Left hindlimb (tissue), 1 donor: ENCODE measurements around the gene KCNA2.

Experiments
- DNase-seq: peaks from one replicate; pipeline ENCODE4 v3.0.0-alpha.2; 2018

KCNA2 gene

DNA sequence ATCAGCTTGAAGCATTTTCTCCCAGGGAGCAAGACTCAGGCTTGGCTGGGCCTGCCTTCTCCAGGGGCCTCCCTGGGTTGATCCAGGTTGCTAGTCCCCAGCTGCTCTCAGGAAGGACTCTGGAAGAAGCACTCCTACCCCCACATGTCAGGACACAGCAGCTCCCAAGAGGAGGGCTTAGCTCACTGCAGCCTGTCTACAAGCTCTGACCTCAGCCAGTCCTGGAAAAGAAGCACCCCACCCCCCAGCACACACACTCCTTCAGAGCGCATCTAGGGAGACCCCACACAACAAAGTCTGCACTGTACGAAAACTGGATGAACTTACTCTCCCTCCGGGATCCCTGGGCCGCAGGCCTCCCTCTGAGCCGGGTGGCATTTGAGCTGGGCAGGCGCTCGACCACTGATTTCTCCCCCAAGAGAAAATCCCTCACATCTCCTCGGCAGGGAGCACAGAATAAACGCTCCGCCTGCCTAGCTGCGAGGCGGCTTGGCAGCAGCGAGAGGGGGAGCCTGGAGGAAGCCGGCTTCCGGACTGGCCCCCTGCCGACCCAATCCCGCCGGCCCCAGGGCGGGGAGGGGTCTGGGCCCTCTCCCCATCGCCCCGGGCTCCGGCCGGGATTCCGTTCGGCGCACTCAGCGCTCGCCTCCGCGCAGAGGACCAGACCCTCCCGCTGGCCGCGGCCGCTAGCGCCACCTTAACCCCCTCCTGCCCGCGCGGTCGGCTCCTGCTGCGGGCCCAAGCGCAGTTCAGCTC lies at the start of gene KCNA2:
Gene KCNA2, minus strand, starts transcription at position 458 of the 756 bp plus-strand sequence. CDS start 1,576 bp downstream, outside the sequence.
- DNase-seq: peak; percentile 67

DNA sequence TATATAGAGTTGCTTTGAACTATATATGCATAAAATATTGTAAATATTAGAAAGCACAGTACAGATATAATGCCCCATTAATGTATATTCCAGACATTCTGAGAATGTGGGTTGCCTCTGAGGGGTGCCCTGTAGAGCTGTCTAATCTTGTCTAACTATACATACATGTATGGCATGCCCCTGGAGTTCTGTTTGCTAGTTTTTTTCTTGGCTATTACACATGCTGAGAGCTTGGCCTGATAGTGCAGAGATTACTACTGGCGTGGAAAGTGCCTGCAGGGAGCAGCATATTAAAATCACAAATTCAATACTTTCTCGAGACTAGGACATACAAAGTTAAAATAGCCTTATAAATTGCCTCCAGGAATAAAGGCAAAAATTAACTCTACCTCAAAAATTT lies 44.5 kb upstream of the KCNA2 start:
- no peak for DNase-seq

DNA sequence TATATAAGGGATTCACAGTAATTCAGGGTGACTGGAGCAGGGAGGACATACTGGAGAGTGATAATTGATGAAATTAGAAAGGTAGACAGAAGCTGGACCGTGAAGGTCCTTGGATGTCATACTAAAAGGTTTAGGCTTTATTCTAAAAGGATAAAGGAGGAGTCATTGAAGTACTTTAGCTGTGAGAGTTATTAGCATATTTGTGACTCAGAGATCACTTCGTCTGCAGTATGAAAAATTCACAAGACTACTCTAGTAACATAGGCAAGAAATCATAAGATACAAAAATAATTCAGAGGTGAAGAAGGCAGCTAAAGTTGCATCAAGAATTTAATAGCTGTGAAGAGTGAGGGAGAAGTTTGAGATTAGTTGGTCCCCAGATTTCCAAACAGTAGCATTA lies 42.3 kb upstream of the KCNA2 start:
- DNase-seq: no peak

DNA sequence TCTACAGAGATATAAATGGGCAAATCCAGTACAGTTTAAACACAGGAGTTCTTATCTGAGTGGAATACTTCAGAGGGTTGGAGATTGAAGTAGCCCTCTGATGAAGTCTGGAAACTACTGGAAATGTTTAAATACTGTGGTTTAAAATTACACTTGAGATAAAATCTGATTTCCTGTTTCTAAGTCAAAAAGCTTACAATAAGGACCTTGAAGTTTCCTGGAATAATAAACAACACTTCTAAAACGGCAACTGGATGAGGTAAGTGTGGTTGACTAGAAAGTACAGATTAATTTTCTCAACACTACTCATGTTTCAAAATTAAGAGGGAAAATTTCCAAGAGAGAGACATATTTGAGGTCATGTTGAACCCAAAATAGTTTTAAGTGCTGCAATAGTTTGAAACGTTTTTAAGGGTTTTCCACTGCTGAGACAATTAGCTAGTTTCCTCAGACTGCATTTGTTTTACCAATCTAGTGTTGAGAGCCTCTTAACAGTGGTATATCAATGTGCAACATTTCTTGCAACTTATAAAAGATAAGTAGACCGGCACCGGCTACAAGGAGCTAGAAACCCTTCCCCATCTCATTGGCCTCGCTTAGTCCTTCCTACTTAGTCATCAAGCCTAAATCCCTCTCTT lies 41.2 kb upstream of the KCNA2 start:
- no peak for DNase-seq

DNA sequence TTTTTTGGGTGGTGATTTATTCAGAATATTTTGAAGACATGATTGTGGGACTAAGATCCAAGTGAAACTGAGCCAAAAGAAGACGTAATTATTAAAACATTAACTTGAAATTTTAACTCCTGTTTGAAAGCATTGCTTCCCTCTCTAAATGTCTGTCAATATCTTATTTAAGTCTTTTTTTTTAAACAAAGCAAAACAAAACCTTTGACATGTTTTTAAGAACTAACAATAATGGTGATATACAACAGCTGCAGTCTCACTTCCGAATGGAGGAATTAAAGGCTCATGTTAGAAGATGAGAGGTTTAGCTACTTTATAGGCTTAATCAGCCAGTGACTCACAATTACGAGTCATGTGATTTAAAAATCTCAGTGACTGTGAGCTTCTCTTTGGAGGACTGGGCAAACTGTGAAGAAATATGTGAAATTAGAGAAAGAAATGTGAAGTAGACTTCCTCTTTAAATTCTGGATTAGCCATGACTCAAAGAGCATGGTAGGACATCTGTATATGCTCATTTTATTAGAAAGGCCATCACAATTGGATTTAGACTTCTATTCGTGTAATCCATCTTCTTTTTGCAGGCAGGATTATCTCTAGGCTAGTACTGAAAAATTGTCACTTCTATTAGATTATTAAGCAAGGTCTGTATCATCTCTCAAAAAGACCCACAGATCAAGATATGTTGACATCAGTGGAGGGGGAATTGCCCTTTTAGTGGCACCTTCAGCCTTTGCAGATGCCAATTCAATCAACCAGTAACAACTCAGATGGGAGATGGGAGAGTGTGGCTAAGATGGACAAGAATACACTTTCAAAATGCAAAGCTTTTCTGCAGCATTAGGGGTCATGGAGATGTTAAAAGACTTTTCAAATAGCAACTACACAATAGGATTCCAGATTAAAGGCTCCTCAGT lies 39.9 kb upstream of the KCNA2 start:
- DNase-seq: no peak

DNA sequence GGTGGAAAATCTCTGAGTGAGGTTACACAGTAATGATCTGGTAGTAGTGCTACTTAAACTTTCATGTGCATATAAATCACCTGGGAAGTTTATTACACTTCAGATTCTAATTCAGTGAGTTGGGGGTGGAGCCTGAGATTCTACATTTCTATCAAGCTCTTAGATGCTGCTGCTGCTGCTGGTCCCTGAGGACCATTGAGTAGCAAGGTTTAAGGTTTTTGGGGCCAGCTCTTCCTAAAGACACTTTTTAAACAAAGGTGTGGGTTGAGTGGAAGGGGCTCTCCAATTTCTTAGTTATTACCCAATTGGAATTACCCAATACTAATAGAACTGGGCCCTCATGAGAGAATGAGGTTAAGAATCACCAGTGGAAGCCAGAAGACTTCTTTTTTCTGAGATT lies 39.1 kb upstream of the KCNA2 start:
- DNase-seq: no peak

DNA sequence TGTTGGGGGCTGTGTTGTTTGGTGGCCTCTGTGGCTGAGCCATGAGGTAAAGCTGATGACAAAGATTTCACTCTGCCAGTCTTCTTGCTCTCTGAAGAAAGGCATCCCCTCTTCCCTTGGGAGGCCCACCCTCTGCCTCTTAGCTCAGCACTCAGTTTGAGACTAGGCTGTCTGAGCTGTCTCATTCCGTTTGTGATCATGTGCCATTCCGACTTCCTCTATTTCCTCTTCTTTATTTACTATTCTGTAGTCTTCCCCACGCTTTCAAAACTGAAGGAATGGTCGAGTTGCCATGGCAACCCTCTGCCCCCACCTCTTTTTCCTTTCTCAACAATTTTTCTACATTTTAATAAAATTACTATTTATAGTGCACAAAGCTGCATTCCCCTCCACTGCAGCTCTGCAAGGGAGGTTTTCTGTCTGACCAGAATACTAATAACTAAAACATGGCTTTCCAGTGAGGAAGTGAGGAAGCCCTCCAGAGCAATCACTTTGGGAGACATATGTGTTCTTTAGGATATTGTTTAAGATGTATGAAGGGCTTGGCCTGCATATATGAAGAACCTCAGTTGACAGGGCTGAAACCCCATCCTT lies 37.8 kb upstream of the KCNA2 start:
- DNase-seq: no peak

DNA sequence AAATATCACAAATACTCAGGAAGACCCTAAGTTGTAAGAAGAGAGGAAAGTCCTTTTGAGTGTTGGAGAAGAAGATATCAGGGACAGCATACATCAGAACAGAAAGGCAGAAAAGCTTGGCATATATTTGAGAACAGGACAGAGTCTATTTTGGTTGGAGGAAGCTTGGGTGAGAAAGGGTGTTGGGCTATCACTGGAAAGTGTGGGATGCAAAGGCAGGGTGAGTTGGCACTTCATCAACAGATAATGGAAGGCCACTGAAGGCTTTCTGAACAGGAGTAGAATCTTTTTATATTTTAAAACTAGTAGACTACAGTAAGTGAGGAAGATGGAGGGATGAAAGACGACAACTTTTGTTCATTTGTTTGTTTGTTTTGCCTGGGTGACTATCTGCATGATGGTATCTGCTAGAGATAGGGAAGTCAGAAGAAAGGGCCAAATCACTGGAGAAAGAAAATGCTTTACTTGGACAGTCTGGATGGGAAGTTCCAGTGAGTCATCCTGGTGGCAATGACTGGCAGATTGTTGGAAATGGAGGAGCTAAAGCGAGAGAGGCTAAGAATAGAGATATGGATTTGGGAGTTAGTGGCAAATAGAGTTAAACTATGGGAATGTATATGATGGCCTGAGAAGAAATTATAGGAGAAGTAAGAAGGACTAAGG lies 33.7 kb upstream of the KCNA2 start:
- DNase-seq: no peak

DNA sequence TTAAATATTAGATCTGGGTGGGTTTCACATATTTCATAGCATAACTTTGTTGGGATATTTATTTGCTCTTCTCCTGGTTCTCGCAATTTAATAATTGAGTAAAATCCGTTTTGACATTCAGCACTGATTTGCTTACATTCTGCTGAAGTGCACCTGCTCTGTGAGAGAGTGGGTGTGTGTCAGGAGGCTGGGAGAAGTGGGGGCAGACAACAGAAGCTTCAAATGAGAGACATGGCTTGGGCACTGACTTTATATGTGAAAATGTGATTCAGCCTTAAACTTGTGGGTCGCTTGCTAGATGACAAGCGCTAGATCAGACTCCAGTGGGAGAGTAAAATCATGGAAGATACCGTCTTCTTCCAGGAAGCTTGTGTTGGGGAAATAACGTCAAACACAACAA lies 32.4 kb upstream of the KCNA2 start:
- DNase-seq: no peak

DNA sequence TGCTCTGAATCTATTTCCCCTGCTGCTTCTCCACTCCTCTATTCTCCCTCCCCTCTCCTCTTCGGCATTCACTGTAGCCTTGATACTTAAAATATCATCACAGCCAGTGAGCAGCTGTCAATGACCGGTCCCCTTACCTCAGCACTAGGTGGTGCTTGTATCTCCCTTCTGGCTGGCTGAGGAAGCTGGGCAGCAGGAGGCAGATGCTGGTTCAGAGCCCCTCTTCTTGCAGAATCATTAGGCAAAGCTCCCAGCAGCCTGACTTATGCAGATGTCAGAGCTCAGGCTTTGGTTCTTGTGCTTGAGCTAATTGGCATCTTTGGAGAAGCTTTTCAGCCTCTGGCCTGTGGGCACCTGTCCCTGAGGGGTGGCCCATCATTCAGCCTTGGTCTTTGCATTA lies 31.9 kb upstream of the KCNA2 start:
- DNase-seq: no peak

DNA sequence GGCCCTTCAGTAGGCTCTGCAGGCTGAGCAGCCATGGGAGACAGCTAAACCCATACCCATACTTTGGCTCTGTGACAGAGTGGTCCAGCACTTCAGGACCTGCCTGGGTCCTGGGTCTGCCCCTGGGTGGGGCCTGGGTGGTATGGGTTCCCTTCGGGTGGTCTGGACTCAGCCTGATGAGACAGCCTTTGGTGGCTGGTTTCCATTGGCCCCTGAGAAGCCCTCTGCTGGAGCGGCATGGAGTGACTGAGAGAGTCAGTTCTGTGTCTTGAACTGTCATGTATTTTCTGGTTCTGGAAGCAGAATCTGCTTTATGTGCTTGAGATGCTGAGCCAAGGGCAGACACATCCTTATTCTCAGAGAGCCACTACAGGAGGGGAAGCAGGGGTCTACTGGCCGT lies 31.3 kb upstream of the KCNA2 start:
- DNase-seq: no peak

DNA sequence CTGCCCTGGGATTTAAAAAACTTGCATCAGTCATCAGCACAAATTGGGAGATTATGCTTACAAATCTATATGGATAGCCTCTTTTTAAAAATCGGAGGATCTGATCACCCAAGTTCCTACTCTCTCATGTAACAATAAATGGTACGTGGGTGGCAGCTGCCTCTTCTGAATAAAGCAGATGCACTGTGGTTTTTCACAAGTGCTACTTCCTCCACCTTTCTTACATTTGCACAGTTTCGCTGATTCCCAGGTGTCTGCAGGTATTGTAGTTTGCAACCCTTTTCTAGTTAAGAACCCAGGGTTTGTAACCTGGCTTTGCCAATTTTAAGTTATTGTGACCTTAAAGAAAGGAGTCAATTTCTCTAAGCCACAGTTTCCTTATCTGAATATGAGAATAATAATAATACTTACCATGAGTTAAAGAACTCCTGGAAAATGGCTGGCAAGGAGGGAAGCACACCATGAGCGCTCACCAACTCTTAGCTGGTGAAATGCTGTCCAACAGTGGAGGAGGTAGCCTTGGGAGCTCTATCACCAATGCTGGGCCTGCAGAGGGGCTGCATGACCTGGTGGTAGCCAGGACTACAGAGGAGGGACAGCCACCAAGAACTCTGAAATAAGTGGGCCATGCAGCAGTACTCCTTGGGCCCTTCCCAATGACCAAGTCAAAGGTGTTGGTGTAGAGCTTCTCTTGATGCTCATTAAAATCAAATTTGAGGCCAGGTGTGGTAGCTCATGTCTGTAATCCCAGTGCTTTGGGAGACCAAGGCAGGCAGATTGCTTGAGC lies 30.2 kb upstream of the KCNA2 start:
- DNase-seq: no peak

DNA sequence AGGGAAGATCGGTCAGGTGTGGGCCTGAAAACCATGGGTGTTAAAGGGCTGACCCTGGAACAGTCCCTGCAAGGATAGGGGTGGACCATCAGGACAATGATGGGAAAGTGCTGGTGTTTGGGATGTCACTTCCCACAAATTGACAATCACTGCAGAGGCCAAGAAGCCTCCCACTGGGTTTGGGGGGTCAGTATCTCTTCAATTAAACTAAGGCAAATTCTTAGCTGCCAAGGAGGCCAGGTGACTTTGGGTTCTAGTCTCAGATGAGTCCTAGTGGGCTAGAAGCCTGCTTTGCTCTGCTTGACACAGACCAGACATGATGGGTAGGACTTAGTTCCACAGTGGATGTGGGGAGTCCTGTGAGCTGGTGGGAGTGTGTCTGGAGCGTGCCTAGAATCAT lies 29.3 kb upstream of the KCNA2 start:
- no peak for DNase-seq

DNA sequence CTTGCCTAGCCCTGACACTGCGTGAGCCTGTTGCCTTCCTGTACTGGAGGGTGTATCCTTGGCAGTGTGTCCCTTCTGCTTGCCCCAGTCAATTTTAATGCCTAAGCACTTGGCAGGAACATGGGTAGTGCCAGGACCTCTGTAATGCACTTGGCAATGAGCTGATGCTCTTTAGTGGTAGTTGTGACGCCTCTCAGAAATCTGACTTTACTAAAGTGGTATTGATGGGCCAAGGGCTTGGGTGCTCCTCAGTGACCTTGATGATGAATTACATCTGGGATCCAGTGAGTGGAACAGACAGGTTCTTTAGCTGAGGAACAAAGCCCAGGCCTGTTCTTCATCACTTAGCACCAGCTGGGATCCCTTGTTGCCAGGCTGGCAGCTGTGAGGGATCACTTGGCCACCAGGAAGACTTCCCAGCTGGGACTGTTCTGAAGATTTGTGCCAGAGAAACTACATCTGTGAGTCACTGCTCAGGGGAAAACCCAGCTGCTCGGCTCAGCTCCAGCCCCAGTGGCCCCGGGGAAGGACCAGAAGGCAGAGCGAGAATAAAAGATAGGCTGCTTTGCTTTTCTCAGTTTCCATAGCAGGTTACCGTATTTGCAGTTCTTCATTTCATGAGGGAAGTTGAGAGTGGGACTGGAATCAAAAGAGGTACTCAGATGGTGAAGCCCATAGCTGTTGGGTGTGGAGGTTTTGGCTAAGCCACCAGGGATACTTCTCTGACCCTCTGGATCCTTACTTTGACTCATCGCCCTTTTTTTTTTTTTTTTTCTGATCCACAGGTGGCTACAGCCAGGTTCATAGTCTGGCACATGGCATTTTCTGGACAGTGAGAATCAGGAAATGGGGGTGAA lies 28.5 kb upstream of the KCNA2 start:
- DNase-seq: peak; percentile 69

DNA sequence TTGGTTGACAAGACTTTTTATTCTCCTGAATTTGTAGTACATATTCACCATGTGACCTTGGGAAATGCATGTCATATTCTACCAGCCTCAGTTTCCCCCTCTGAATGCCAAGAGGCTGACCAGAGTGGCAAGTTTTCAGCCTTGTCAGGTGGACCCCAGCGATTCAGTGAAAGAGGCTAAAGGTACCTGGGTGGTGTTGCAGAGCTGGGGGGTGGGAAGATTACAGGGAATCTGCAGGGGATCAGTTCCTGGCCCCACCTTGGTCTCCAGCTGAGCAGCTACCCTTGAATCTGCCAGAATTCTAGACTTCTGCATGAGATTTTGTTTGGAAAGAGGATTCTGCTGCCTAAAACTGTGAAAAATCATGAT lies 27.9 kb upstream of the KCNA2 start:
- DNase-seq: no peak

DNA sequence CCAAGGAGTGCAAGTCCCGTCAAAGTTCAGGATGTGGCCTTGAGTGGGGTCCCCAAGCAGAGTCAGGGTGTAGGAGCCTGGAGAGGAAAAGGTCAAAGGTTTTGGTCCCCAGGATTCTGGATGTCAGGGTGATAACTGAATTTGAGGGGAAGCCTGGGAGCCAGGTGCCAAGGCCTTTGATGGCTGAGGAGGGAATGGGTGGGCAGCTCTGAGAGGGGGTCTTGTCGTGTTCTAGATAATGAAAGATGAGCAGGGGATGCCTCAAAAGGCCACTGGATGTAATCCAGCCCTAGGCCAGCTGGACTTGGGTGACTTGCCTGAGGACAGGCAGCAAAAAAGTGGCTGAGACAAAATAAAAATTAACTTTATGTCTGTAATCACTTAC lies 27.5 kb upstream of the KCNA2 start:
- no peak for DNase-seq

DNA sequence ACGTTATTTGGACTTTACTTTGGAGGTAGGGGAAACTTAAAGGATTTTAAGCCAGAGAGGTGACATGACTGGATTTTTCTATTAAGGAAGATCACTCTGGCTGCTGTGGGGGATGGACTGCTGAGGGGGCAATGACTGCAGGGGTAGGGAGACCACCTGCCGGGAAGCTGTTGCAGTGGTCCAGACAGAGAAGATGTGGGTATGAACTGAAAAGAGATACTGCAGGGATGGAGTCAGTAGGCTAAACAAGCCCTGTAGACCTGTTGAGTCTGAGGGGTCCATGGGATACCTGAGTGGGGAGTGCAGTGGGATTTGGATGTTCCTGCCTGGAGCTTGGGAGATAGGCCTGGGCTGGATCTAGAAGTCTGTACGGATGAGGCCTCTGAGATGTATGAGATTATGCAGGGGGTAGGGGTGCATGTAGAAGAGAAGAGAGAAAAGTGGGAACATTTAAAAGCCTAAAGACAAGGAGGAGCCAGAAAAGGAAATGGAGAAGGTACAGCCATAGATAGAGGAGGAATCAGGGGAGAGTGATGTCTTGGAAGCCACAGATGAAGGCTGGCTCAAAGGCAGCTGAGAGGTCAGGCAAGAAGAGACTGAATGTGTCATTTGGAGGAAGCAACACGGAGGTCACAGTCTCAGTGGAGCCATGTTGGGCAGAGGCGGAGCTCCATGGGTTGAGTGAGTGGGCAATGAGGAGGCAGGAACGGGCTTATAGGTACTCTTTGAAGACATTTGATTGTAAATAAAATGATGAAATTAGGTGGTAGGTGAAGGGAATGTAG lies 25.9 kb upstream of the KCNA2 start:
- no peak for DNase-seq

DNA sequence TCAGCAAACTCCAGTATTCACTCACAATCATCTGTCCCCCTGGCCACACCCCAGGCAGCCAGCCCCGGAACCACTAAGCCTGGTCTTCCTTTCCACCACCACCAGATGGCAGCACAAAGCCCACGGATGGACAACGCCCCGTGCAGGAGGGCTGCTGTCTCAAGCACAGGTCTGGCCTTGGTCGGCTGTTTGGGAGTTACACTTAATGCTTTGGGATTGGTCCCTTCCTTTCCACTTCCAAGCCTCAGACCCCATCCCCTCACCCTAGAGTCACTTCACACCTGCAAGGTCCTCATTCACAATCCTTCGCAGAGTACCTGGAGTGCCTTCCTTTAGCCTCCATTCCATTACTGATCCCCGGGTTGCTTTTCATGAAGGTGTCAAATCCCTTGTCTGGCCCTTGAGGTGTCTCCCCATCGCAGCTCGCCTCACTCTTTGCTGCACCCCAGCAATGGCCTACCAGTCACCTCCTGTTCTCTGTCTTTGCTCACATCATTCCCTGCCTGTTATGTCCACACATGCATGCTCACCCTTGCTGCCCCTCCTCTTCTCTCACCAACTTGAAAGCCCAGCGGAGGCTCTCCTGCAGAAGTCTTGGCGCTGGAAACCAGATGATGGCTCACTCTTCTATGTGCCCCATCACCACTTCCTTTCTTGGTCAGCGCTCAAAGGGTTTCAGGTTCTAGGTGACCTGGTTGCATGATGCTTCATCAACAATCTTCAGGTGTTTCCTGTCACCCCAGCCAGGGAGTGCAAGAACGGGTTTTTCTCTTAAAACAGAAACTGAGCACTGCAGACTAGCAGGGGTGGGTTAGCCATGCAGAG lies 24.9 kb upstream of the KCNA2 start:
- no peak for DNase-seq
